Midbrain (tissue), 1 donor: Measurements from ENCODE around the gene EVI5L.
"Not testable (repeated sequence)": the region's sequence is repeated elsewhere in the genome, so short reads cannot be mapped to it uniquely, and the experiment has no call there.

Source experiments
- DNase-seq: peaks from one replicate; lab custom pipeline; 2025; lab: John Stamatoyannopoulos, UW

The EVI5L gene

DNA sequence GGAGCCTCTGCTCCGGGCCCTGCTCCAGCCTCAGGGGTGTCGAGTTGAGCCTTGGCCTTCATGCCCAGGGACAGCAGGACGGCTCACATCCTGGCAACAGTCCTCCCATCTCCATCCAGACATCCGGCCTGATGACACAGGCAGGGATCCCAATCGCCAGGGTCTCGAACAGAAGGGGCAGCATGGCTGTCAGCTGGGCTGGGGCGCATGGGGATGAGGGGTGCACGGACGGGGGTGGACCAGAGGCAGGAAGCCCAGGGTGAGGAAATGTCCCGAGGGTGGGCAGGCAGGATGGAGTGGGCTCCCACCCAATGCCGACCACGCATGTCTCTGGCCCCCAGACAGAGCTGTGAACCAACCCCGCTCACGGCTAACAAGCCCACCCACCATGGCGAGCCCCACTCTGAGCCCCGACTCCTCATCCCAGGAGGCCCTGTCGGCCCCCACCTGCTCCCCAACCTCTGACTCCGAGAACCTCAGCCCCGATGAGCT, 16.2 kb downstream of the EVI5L start:
- DNase-seq, result no peak

DNA sequence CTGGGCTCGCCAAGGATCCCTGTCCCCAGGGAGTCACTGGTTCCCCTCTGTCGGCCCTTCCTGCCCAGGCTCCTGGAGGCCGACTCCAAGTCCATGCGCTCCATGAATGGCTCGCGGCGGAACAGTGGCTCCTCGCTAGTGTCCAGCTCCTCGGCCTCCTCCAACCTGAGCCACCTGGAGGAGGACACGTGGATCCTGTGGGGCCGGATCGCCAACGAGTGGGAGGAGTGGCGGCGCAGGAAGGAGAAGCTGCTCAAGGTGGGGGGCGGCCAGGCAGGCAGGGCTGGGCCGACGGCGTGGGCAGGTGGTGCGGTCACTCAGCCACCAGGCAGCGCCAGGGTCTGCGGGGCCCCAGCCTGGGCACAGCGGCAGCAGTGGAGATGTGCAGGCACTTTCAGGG, 17.6 kb downstream of the EVI5L start:
- no peak for DNase-seq

DNA sequence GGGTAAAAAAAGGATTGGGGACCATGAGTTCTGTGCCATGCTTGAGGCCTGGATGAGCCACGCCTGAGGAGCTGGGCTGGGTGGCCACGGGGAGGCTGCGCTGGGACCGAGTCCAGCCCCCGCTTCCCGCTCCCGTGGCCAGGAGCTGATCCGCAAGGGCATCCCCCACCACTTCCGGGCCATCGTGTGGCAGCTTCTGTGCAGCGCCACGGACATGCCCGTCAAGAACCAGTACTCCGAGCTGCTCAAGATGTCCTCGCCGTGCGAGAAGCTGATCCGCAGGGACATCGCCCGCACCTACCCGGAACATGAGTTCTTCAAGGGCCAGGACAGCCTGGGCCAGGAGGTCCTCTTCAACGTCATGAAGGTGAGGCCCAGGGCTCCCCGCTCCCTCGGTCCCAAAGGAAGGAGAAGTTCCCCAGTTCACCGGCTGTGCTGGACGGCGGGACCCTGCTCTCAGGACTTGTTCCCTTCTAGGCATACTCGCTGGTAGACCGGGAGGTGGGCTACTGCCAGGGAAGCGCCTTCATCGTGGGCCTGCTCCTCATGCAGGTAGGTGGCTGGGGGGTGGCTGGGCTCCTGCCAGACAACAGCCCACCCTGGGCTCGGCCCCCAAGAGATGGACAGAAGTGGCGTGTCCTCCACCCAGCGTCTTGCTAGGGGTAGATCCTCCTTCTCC, 18.9 kb downstream of the EVI5L start:
- peak; percentile 31 for DNase-seq

GRCh38 chr19:7849631-7849999, 19.6 kb downstream of the EVI5L start:
- no peak for DNase-seq

DNA sequence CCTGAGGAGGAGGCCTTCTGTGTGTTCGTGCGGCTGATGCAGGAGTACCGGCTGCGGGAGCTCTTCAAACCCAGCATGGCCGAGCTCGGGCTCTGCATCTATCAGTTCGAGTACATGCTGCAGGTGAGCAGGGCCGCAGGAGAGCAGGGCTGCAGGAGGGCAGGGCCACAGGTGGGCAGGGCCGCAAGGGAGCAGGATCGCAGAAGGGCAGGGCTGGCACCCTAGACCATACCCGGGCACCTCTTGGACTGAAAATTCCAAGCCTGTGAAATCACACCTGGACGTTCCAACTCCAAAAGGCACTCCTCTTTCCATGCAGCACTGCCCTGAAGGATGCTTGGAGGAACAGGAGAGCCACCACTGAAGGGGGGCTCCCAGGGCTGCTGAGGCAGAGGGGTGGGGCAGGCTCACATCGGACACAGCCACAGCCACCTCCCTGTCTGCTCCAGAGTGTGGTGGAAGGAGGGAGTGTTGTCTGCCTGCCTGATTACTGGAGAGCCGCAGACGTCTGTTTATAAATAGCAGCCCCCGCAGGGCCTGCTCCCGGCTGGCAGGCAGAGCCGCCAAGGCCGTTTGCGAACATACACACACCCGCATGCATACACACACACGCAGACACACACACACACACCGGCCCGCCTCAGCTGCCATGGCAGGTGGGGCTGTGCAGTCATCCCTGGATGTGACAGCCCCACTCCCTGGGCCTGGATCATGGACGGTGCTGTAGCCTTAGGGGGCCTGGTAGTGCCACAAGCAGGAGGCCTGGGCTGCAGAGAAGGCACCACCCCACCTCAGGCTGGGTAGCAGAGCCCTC, 20.2 kb downstream of the EVI5L start:
- DNase-seq, result no peak

DNA sequence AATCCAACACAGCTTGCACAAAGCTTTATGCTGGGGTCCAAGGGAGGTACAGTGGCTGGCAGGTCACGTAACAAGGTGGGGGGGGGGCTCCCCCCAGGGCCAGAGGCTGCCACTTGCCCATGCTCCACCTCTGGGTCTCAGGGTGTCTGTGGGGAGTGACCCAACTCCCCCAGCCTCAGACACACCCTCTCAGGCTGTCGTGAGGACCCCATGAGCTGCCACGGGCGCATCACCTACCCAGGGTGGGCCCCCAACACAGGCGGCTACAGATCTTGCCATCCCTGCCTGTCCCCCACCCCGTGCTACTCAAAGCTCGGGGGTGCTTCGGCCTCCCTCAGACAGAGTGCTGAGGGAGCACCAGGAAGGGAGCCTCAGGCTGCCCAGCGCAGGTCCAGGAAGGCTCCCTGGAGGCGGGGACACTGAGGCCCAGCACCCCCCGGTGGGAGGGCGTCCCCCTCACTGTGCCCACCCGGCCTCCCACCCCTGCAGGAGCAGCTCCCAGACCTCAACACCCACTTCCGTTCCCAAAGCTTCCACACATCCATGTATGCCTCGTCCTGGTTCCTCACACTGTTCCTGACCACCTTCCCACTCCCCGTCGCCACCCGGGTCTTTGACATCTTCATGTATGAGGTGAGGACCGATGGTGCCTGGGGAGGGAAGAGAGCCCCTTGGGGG, 21.1 kb downstream of the EVI5L start:
- DNase-seq, result no peak

DNA sequence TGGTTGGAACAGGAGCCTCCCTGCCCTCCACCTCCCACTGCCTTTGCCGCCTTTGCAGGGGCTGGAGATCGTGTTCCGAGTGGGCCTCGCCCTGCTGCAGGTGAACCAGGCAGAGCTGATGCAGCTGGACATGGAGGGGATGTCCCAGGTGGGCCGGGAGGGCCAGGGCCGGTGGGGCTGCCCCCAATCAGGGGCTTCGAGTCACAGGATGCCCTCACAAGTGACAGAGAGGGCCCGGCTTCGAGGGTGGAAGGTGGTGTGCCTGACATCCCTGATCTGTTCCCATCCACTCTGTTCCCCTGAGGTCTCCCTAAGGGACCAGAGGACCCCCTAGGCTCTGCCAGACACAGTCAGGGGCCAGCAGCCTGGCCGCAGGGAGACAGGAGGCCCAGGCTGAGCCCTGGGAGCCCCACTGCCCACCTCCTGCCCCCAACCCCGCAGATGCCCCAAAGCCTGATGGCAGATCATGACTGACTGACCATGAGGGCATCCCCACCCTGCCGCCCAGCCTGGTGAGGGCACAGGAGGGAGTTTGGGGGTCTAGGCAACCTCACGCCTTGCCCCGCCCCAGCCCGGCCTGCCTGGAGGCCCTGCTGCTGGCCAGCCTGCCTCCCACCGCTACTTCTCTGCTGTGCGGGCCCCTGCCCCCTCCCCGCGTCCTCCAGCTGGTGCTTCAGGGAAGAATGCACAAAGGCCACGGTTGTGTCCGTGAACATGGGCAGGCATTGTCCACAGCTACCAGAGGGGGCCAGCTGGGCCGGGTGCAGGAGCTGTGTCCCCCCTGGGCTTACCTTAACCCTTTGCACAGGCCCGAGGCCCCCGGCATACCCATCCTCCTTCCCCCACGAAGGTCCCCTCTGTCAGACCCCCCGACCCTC, 21.8 kb downstream of the EVI5L start:
- peak; percentile 92 for DNase-seq

- DNase-seq, result peak; percentile 72
Observed at GRCh38 chr19:7852851-7853769, 23.1 kb downstream of the EVI5L start.

- no peak for DNase-seq
Observed at GRCh38 chr19:7853770-7854128, 23.7 kb downstream of the EVI5L start.

DNA sequence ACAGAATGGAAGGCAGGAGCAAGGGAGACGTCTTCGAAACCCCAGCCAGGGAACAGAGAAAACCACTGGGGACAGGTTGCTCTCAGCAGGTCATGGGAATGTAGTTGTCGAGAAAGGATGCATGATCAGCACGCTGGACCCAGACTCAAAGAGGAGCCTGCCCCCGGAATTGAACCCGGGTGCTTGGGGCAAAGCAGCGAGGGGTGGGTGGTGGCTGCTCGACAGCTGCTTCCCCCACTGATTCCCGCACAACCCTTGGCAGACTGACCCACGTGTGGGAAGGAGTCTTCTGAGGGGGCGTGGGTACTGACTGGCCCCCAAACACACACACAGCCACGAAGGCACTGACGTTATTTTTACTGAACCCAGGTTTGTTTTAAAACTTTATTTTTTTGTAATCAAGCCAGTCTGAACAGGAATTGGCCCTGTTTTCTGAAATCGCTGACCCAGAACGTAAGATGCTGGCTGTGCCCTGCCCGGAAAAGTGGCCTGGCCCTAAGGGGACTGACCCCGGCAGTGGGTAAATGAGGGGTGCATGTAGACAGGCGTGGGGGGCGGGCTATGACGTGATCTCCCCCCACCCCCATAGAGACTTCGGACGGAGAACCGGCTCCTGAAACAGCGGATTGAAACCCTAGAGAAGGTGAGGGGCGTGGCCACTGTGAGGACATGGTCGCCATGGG, 25.5 kb downstream of the EVI5L start:
- DNase-seq, result no peak

DNA sequence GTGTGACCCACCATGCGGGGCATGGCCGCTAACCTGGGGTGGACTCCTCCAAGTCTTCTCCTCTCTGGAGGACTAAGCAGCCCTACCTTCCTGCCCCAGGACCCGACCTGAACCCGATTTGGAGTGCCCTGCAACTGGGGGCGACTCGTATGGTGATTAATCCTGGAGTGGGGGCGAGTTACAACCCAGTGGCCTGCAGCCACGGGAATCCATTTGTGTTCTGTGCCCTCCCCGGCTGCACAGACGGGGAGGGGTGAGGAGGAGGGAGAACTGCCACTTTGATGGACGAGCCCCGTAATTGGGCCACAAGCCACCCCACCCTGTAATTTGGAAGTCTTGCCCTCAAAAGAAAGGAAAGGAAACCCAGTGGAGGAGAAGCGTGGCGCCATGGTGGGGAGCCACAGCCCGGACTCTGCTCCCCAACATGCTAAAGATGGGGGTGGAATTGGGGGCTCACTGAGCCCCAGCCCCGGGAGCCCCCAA, 26.1 kb downstream of the EVI5L start:
- no peak for DNase-seq

DNA sequence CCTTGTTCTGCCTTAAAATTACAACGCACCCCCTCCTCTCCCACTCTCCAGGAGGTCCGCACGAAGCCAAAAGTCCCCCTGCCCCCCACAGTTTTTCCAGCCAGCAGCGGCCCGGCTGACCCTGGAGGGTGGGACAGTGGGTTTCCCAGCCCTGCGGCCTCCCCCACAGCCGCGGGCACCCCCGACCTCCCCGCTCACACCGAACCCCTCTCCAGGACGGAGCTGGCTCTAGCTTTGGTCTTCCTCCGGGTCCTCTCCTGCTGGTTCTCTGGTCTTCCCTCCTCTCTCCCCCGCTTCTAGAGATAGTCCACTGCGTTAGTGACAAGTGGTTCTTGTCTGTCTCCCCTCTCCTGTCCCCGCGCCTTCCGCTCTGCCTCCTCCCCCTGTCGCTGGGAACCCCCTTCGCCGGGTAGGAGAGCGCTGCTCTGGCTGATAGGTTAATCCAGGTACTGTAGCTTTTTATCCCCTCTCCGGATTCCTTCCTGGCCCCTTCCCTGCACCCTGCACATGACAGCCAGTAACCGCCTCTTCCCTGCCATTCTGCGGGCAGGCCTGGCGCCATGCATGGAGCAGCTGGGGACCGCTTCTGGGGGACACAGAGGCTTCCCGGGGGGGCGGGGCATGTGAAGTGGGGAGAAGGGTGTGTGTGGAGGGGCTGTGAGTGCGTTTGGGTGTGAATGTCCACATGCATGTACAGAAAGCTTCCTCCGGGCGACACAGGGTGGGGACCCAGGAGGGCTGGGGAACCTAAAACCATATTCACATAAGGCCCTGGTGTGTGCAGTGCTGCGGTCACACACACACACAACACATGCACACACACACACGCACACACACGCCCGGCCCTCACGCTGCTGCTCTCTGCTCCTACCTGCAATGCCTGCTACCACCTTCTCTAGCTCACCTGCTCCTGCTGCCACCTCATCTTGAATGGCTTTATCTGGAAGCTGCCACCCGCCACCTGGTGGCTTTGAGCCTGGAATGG, 27.0 kb downstream of the EVI5L start:
- DNase-seq, result no peak

DNA sequence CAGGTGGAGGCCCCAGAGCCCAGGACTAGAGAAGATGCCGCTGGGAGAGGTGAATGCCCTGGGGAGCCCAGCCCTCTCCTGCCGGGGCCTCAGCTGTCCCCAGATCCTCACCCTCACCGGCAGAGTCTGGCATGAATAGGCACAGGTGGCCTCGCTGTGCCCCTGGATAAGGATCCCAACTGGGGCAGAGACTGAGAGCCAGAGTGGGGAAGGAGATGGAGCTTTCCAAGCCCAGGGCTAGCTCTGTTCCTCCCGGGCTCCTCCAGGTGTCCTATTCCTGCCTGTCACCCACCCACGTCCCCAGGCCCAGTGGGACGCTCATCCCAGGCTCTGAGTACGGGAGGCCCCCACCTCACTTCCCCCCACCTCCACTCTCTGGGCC, 27.7 kb downstream of the EVI5L start:
- DNase-seq, result no peak

- DNase-seq, result no peak
Observed at GRCh38 chr19:7858109-7858770, 28.2 kb downstream of the EVI5L start.

GRCh38 chr19:7859087-7859486, 29.1 kb downstream of the EVI5L start:
- not testable (repeated sequence) for DNase-seq

DNA sequence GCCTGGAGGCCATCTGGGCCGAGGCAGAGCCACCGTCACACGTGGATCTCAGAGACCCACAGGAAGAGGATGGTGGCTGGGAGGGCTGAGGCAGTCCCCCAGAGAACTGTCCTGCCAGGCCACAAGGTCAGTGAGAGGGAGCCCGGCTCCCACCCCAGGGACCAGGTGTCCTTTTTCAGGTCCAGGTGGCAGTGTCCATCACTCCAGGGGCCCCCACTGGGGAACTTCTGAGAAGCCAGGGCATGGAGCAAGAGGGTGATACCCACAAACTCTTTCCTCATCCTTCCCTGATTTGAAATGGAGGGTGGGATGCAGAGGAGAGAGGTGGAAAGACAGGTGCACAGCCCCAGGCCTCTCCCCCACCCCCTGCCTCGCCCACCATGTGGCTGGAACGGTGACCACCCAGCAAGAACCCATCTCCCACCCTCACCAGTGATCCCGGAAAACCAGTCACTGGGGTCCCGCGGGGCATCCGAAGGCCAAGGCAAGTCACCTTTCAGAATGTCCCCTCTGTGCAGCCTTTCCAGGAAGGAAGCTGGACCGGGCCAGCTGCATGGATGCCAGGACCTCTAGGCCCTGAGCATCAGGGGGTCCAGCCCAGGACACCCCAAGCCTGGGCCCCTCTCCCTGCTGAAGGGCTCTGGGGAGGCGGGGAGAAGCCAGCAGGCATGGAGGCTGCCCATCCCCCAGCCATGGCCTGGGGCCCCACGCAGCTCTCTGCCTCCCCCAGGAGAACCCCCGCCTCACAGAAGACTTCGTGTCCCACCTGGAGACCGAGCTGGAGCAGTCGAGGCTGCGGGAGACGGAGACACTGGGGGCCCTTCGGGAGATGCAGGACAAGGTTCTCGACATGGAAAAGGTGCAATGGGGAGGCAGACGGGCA, 30.1 kb downstream of the EVI5L start:
- no peak for DNase-seq
